ENCODE data around the gene ANOS1.

GRCh38 chrX:8627796-8628195, 104.1 kb downstream of the ANOS1 start:
- TF ChIP-seq POLR2A (IDR thresholded peaks at IDR 0.05), result no peak
- TF ChIP-seq CTCF (IDR thresholded peaks at IDR 0.05), result no peak
